Fibroblast of pulmonary artery (primary cell): Measurements from ENCODE around the gene GRM8.
A peak's percentile ranks its signal among the peaks of the same experiment; 100 is the strongest.

ENCODE experiments used
- DNase-seq: peaks from one replicate; pipeline ENCODE4 v3.0.0-alpha.2; 2010; ENCODE audit warnings: low read depth
- H3K4me3 ChIP-seq: replicated peaks from 2 replicates; pipeline ENCODE4 v1.5.1; 2011; ENCODE audit warnings: low read depth, mild to moderate bottlenecking, control low read depth, low read length, moderate library complexity
- CTCF ChIP-seq: IDR thresholded peaks from 2 replicates; pipeline ENCODE4 v1.5.1; 2011; ENCODE audit warnings: mild to moderate bottlenecking, control low read depth, low read length, inconsistent platforms; ENCODE audit errors: missing control alignments

Gene GRM8

GRCh38 chr7:127252778-127253280, at the start of gene GRM8:
TSS of gene GRM8 (minus strand) at chr7:127252941.
- H3K4me3 ChIP-seq: peak within 1 kb of the TSS; percentile 70
- TF ChIP-seq CTCF: no peak
- DNase-seq: peak; percentile 44

- H3K4me3 ChIP-seq: no peak overlapping the region
- TF ChIP-seq CTCF: no peak
- peak; percentile 17 for DNase-seq
Measured at GRCh38 chr7:127290801-127291361, 38.1 kb upstream of the GRM8 start.

- DNase-seq: no peak
- no peak for TF ChIP-seq CTCF
- no peak overlapping the region for H3K4me3 ChIP-seq
Measured at GRCh38 chr7:127290116-127290655, 37.4 kb upstream of the GRM8 start.

GRCh38 chr7:127287133-127287532, 34.4 kb upstream of the GRM8 start:
- H3K4me3 ChIP-seq: no peak overlapping the region
- TF ChIP-seq CTCF: no peak
- no peak for DNase-seq

GRCh38 chr7:127270093-127270492, 17.4 kb upstream of the GRM8 start:
- no peak overlapping the region for H3K4me3 ChIP-seq
- no peak for DNase-seq
- no peak for TF ChIP-seq CTCF

- DNase-seq: no peak
- no peak for TF ChIP-seq CTCF
- H3K4me3 ChIP-seq: no peak overlapping the region
Measured at GRCh38 chr7:127266047-127266446, 13.3 kb upstream of the GRM8 start.

GRCh38 chr7:127264219-127264618, 11.5 kb upstream of the GRM8 start:
- TF ChIP-seq CTCF: no peak
- DNase-seq: no peak
- no peak overlapping the region for H3K4me3 ChIP-seq
